K562 treated with DMSO at 1 percent for 24 hours (cell line): ENCODE data around the gene TRIM39. TPM values are rescaled to one million over a fixed set of nuclear protein-coding genes. Genes with fewer than 3 reads are reported as not detected.

Source experiments
- total RNA-seq: library from RNA; unstranded; fragments of 300-600 nt; gene quantifications from 2 replicates; pipeline ENCODE4 v1.2.3, GENCODE V29; 2022; ENCODE audit warnings: low read depth; ENCODE audit not compliant: insufficient read depth

The TRIM39 gene
- 12.0 and 12.8 TPM in 2 replicates for total RNA-seq

GRCh38 chr6:30326526-30327231 lies at the start of gene TRIM39:
Gene TRIM39 (plus strand): TSS chr6:30326927. CDS start chr6:30329318, 2,391 bp downstream.

DNA sequence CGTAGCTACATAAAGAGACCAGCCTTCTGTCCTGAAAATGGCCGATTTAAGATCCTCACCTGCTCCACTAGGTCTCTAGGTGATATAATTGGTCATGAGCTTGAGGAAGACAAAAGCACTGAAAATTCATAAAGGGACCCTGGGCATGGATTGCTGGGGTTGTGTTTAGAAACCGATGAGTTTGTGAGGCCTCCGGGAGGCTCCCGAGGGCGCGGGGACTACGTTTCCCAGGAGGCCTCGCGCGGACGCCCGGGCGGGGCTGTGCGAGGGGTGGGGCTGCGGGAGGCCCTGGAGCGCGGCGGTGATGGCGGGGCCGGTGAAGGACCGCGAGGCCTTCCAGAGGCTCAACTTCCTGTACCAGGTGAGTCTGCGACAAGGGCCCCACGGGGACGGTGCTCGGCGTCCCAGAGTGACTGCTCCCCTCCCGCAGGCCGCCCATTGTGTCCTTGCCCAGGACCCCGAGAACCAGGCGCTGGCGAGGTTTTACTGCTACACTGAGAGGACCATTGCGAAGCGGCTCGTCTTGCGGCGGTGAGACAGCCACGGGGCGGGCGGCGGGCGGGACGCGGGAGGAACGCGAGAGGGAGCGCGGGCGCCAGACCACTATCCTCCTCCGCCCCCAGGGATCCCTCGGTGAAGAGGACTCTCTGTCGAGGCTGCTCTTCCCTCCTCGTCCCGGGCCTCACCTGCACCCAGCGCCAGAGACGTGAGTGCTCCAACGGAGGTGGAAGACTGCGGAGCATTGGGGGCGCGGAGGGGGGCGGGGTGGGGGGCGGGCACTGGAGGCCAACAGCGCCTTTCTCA lies 18.3 kb downstream of the TRIM39 start, which contains the start of gene RPP21:
RPP21 (plus strand) TSS at position 289 of the 804 bp plus-strand sequence; CDS start at position 305, 16 bp downstream.

Other genes with a start within 250 kb of the TRIM39 start
- not detected in 2 replicates for gene TRIM31, start 213.8 kb upstream of the TRIM39 start, total RNA-seq
- not detected in 2 replicates for gene TRIM40, start 190.8 kb upstream of the TRIM39 start, total RNA-seq
- gene TRIM10, start 165.7 kb upstream of the TRIM39 start, total RNA-seq, result 0.39 TPM in 1 of 2 replicates, not detected in the other
- 0.38 TPM in 2 replicates for gene TRIM15, start 163.4 kb upstream of the TRIM39 start, total RNA-seq
- gene TRIM26, start 113.5 kb upstream of the TRIM39 start, total RNA-seq, result 13.6 and 14.5 TPM in 2 replicates
- 245 and 290 TPM in 2 replicates for gene RPP21, start 18.2 kb downstream of the TRIM39 start, total RNA-seq
- gene HLA-E, start 162.6 kb downstream of the TRIM39 start, total RNA-seq, result 146 and 147 TPM in 2 replicates
- gene GNL1, start 229.6 kb downstream of the TRIM39 start, total RNA-seq, result 76.2 and 79.9 TPM in 2 replicates
- 14.6 and 16.6 TPM in 2 replicates for gene PRR3, start 230.4 kb downstream of the TRIM39 start, total RNA-seq
- 119 and 123 TPM in 2 replicates for gene ABCF1, start 244.5 kb downstream of the TRIM39 start, total RNA-seq